ENCODE measurements around the gene PRXL2A. TPM values are rescaled to one million over a fixed set of nuclear protein-coding genes. Genes with fewer than 3 reads are reported as not detected.
A peak's percentile ranks its signal among the peaks of the same experiment; 100 is the strongest.

Gene PRXL2A
- total and polyA plus RNA-seq, 10 of the 15 experiments (the other 5 are each of a cell fraction or from before 2014, with no cell fraction given): 2.8 to 15.6 (median 11.1) TPM

GRCh38 chr10:80444646-80445319 is 36.4 kb downstream of the PRXL2A start:
- ChIA-PET POLR2A (interaction anchor here (0.5 to 2.3 kb wide), 7 partner anchors 15 to 154 kb away, joined by 3 to 11 read pairs (median 5); no protein-coding TSS in a partner anchor), RAD21 (ENCODE audit: unreplicated experiment) (interaction anchor here (0.6 to 12.4 kb wide), 26 partner anchors 8 to 574 kb away, joined by 3 to 432 read pairs (median 4); no protein-coding TSS in a partner anchor), SMC1A (ENCODE audit: uncharacterized antibody, unreplicated experiment) (interaction anchor here (0.7 to 36.0 kb wide), 37 partner anchors 8 to 735 kb away, joined by 3 to 1038 read pairs (median 5); partner anchors contain the start of gene SH2D4B), CTCF (interaction anchor here (0.7 to 21.3 kb wide), 59 partner anchors 8 to 737 kb away, joined by 3 to 852 read pairs (median 6); partner anchors contain the start of gene TSPAN14)
- Histone ChIP-seq H3K4me3 (no peak overlapping the region), H3K9ac (ENCODE audit: control insufficient read depth, insufficient read depth, low read length) (no peak overlapping the region), H4K20me1 (ENCODE audit: control insufficient read depth, insufficient read depth) (no peaks in the 10 kb centered on the region), H3K27me3 (replicated peaks in 1 of 2; ENCODE audit: control insufficient read depth in 2 of 2, insufficient read depth in 2 of 2, low read length in 1 of 2) (no peaks in the 10 kb centered on the region), H3K79me2 (ENCODE audit: control insufficient read depth, insufficient read depth, low read length) (no peaks in the 10 kb centered on the region), H3K9me3 (replicated peaks; ENCODE audit: control insufficient read depth, insufficient read depth, low read length) (no peaks in the 10 kb centered on the region), H3K4me1 (ENCODE audit: control insufficient read depth, insufficient read depth, low read length) (peaks cover 17% of the 10 kb centered on the region), H3K4me2 (ENCODE audit: control insufficient read depth, insufficient read depth) (no peak overlapping the region), H2AFZ (ENCODE audit: control insufficient read depth, low read depth, low read length) (no peak overlapping the region), H3K36me3 (ENCODE audit: control insufficient read depth in 2 of 2, insufficient read depth in 2 of 2, low read length in 1 of 2) (no peaks in the 10 kb centered on the region), H3K27ac (ENCODE audit: control insufficient read depth, insufficient read depth) (no peak overlapping the region)
- BruUV-seq (replicated peaks): no TSS peak
- FAIRE-seq: peak; percentile 84
- in situ Hi-C loops (cut with MboI) (loop anchor here (5.0 to 10.0 kb wide), 3 partner anchors 58 to 480 kb away; no protein-coding TSS in a partner anchor), intact Hi-C loops (cut with micrococcal nuclease; ENCODE audit: unreplicated experiment) (loop anchor here (1.0 to 2.0 kb wide), 6 partner anchors 61 to 480 kb away; no protein-coding TSS in a partner anchor)
- 17% methylated on average over 11 of the region's 11 CpGs for WGBS (ENCODE audit: insufficient coverage, insufficient replicate concordance, low lambda C conversion rate, missing lambda C conversion rate)
- peak; percentile 89 for ATAC-seq
- peak; percentile 63 for DNase-seq (ENCODE audit: low read depth, low spot score)
- TF ChIP-seq BCL3 (IDR thresholded peaks at IDR 0.05; ENCODE audit: borderline replicate concordance, insufficient read depth, low read depth, low read length, poor library complexity, severe bottlenecking): no peak
- no peak for TF ChIP-seq SPI1 (IDR thresholded peaks at IDR 0.05; ENCODE audit: borderline replicate concordance, insufficient read depth, low read depth, low read length)
- TF ChIP-seq LARP7 (IDR thresholded peaks at IDR 0.05): 0 out of 2 replicates have a peak, but pooled peaks have one; percentile 44
- TF ChIP-seq BRCA1 (IDR thresholded peaks at IDR 0.05; ENCODE audit: low read depth, low read length): no peak
- no peak for TF ChIP-seq ZNF687 (IDR thresholded peaks at IDR 0.05)
- peak; percentile 48; the same call in 1 of the 2 replicates for TF ChIP-seq ESRRA (IDR thresholded peaks at IDR 0.05; ENCODE audit: low read length)
- no peak for TF ChIP-seq TAF1 (IDR thresholded peaks at IDR 0.05; ENCODE audit: borderline replicate concordance, low read depth, low read length)
- TF ChIP-seq PRDM15 (CRISPR knock-in tag; IDR thresholded peaks at IDR 0.05): no peak
- 0 out of 2 replicates have a peak, but pooled peaks have one; percentile 32 for TF ChIP-seq CBFB (IDR thresholded peaks at IDR 0.05; ENCODE audit: low read depth)
- no peak for TF ChIP-seq ATF3 (IDR thresholded peaks at IDR 0.05; ENCODE audit: borderline replicate concordance, extremely low read depth, low read depth, low read length)
- no peak for TF ChIP-seq SMAD5 (IDR thresholded peaks at IDR 0.05; ENCODE audit: low read depth)
- TF ChIP-seq MTA3 (IDR thresholded peaks at IDR 0.05; ENCODE audit: borderline replicate concordance, low read length): no peak
- TF ChIP-seq HDAC6 (IDR thresholded peaks at IDR 0.05; ENCODE audit: unreplicated experiment): no peak

All from GM12878 (cell line).